Measurements from ENCODE around the gene PHF5A. TPM values are rescaled to one million over a fixed set of nuclear protein-coding genes. Genes with fewer than 3 reads are reported as not detected.

The PHF5A gene
- total and polyA plus RNA-seq, 2 of the 8 experiments (the other 6 are each of a cell fraction or from before 2014, with no cell fraction given) = 119 to 135 TPM

DNA sequence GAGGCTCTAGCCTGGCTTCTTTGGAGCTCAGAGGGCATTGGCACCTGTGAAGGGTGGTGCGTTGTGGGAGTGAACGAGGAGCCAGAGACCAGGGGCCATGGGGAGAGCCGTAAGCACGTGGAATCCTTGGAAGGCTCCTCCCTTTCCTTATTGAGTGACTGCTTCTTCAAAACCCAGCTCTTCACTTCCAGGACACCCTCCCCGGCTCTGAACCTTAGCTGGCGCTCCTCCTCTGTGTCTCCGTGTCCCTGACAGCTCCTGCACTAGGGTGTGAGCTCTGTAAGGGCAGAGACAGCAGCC lies 49.5 kb upstream of the PHF5A start:
- peaks cover 0 to 13% (median 6%) of the 10 kb centered on the region in 4 experiments; a peak in 4 of 8 replicates for H3K36me3 ChIP-seq (ENCODE audit: control insufficient read depth in 2 of 4, insufficient read depth in 4 of 4, low read length in 3 of 4)
- CTCF ChIA-PET (ENCODE audit: partially characterized antibody) = interaction anchor here (0.8 to 13.5 kb wide), 42 partner anchors 8 to 232 kb away, joined by 3 to 269 read pairs (median 7); partner anchors contain the start of genes ACO2, PHF5A, PMM1 and RANGAP1
- POLR2A ChIA-PET (ENCODE audit: partially characterized antibody) = interaction anchor here (0.7 to 3.3 kb wide), 11 partner anchors 10 to 113 kb away, joined by 3 to 34 read pairs (median 4); partner anchors contain the start of genes ACO2, PHF5A, POLR3H and TOB2
- TF ChIP-seq NANOG (IDR thresholded peaks at IDR 0.05; ENCODE audit: insufficient read depth, low read depth, low read length, poor library complexity, severe bottlenecking) (no peak), RNF2 (IDR thresholded peaks at IDR 0.05; ENCODE audit: borderline replicate concordance, low read depth, low read length, missing control alignments, poor library complexity, severe bottlenecking) (no peak), TEAD4 (IDR thresholded peaks at IDR 0.05; ENCODE audit: low read depth, low read length) (no peak), RXRA (IDR thresholded peaks at IDR 0.05; ENCODE audit: insufficient read depth, low read depth, low read length) (no peak)

More for the DNA sequence above, 49.5 kb upstream of the PHF5A start:
- Histone ChIP-seq H2AFZ (ENCODE audit: low read length) (no peak overlapping the region), H3K4me2 (ENCODE audit: insufficient read depth in 1 of 2, low read depth in 2 of 2, low read length in 2 of 2) (no peak overlapping the region), H3K23me2 (ENCODE audit: low read depth, low read length) (no peaks in the 10 kb centered on the region), H3K9me3 (ENCODE audit: insufficient read depth in 2 of 2, low read depth in 1 of 2, low read length in 1 of 2) (no peaks in the 10 kb centered on the region), H2BK5ac (ENCODE audit: low read depth, low read length) (no peak overlapping the region), H2BK12ac (ENCODE audit: low read depth, low read length) (no peak overlapping the region), H3K79me1 (ENCODE audit: low read depth, low read length) (no peaks in the 10 kb centered on the region), H3K4me3 (ENCODE audit: extremely low read depth in 1 of 4, insufficient read depth in 2 of 4, low read depth in 3 of 4, low read length in 4 of 4) (no peak overlapping the region), H2BK120ac (replicated peaks; ENCODE audit: low read depth, low read length) (no peak overlapping the region), H3K79me2 (ENCODE audit: control insufficient read depth in 1 of 2, insufficient read depth in 2 of 2, low read length in 2 of 2) (no peaks in the 10 kb centered on the region), H4K8ac (ENCODE audit: extremely low read depth, insufficient read depth, low read length) (no peak overlapping the region), H4K5ac (ENCODE audit: insufficient read length, low read depth, low read length) (no peak overlapping the region), H4K20me1 (replicated peaks in 1 of 2; ENCODE audit: control insufficient read depth in 1 of 2, insufficient read depth in 2 of 2, low read length in 2 of 2) (peaks cover 2 to 3% of the 10 kb centered on the region in 2 experiments), H3K14ac (ENCODE audit: insufficient read length) (no peak overlapping the region), H2BK20ac (ENCODE audit: low read length) (no peak overlapping the region), H3K18ac (ENCODE audit: extremely low read depth, low read length) (no peak overlapping the region), H3K4me1 (replicated peaks in 1 of 4; ENCODE audit: control insufficient read depth in 3 of 4, insufficient read depth in 4 of 4, low read length in 3 of 4) (peaks cover 4 to 8% (median 5%) of the 10 kb centered on the region in 4 experiments), H2AK5ac (ENCODE audit: low read depth, low read length) (no peak overlapping the region), H3K56ac (replicated peaks; ENCODE audit: insufficient read length, low read depth, low read length) (no peak overlapping the region), H3K27me3 (replicated peaks in 1 of 4; ENCODE audit: control insufficient read depth in 3 of 4, extremely low read depth in 1 of 4, insufficient read depth in 3 of 4, low read length in 3 of 4) (no peaks in the 10 kb centered on the region), H2BK15ac (ENCODE audit: low read length) (no peak overlapping the region), H3K9ac (replicated peaks in 1 of 4; ENCODE audit: extremely low read depth in 1 of 4, low read depth in 3 of 4, low read length in 3 of 4) (no peak overlapping the region), H3K23ac (ENCODE audit: insufficient read length) (no peak overlapping the region), H4K91ac (replicated peaks; ENCODE audit: insufficient read length, low read length) (no peak overlapping the region), H3K27ac (ENCODE audit: low read depth, low read length) (no peak overlapping the region), H3K4ac (replicated peaks; ENCODE audit: insufficient read length, low read depth, low read length) (no peak overlapping the region)
- 84% methylated on average over 7 of the region's 7 CpGs; no CpG with 5 or more reads in 1 of the 2 experiments for WGBS, 2 experiments (ENCODE audit: extremely low coverage in 1 of 2, insufficient coverage in 1 of 2, insufficient read length in 1 of 2, insufficient replicate concordance in 2 of 2, low coverage in 1 of 2, low lambda C conversion rate in 2 of 2, missing lambda C conversion rate in 1 of 2)
- DNase-seq (ENCODE audit: low read depth in 1 of 2, low spot score in 2 of 2) = no peak
- no peak for FAIRE-seq

Measured in H1 (cell line).